ENCODE results near the gene WHRN.

DNA sequence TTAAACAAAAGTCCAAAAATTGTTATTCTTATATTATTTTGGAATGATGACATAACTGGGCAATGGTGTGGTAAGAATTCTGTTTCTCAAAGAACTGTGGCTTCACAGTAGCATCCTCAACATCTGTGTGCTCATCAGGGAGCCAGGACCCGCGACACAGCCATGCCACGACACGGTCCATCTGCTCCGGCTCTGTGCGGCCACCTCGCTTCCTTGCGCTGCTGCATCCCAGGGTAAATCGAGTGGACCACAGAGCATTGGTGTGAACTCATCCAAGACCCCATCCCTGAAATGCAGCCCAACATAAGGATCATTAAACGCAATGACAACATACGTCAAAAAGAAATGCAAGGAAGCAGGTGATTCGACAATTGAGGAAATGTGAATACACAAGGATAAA lies 15.3 kb downstream of the WHRN start:
- TF ChIP-seq CTCF (IDR thresholded peaks at IDR 0.05; ENCODE audit: low read depth, low read length) (no peak), MYC (IDR thresholded peaks at IDR 0.05; ENCODE audit: low read depth, low read length) (no peak), MAX (IDR thresholded peaks at IDR 0.05; ENCODE audit: low read depth, low read length) (no peak), POLR2A (IDR thresholded peaks at IDR 0.05; ENCODE audit: extremely low read depth, insufficient read length) (no peak)

All from NB4 (cell line).